Calu3 (cell line): ENCODE data around the gene WNT7B. TPM values are rescaled to one million over a fixed set of nuclear protein-coding genes. Genes with fewer than 3 reads are reported as not detected.

Experiments
- BruUV-seq: library from RNA; stranded (reverse); fragments of 400-500 nt; replicated peaks from 2 replicates; lab custom pipeline; 2021; lab: Mats Ljungman, UMichigan
- CTCF ChIA-PET: fragments of 300-600 bp; sonication (Branson Sonifier 250); formaldehyde crosslinking; loops from one replicate; lab custom pipeline; 2022; ENCODE audit warnings: antibody characterized with exemption; lab: Charles Lee
- DNase-seq: peaks from one replicate; pipeline ENCODE4 v3.0.0; 2022
- H3K27ac Mint-ChIP-seq: one replicate; pipeline ENCODE4 v1.8.0; 2022; ENCODE audit warnings: mixed read lengths; ENCODE audit not compliant: unreplicated experiment
- H3K27me3 Mint-ChIP-seq: one replicate; pipeline ENCODE4 v1.8.0; 2022; ENCODE audit warnings: mixed read lengths; ENCODE audit not compliant: unreplicated experiment
- H3K36me3 Mint-ChIP-seq: one replicate; pipeline ENCODE4 v1.8.0; 2022; ENCODE audit warnings: mild to moderate bottlenecking, moderate library complexity, mixed read lengths; ENCODE audit not compliant: insufficient read depth, unreplicated experiment
- H3K4me1 Mint-ChIP-seq: one replicate; pipeline ENCODE4 v1.8.0; 2022; ENCODE audit warnings: mild to moderate bottlenecking, low read depth, mixed read lengths; ENCODE audit not compliant: unreplicated experiment
- H3K4me3 Mint-ChIP-seq: one replicate; pipeline ENCODE4 v1.8.0; 2022; ENCODE audit warnings: mild to moderate bottlenecking, low read depth, moderate library complexity, mixed read lengths; ENCODE audit not compliant: unreplicated experiment
- H3K9me3 Mint-ChIP-seq: one replicate; pipeline ENCODE4 v1.8.0; 2022; ENCODE audit warnings: low read depth, mixed read lengths; ENCODE audit not compliant: unreplicated experiment
- CTCF ChIP-seq: fragments of 200-600 bp; IDR thresholded peaks from one replicate; pipeline ENCODE4 v1.8.0; 2022; ENCODE audit warnings: antibody characterized with exemption; ENCODE audit not compliant: unreplicated experiment
- intact Hi-C: fragments of 100-400 bp; cut with micrococcal nuclease; formaldehyde crosslinking; loops from one replicate; pipeline ENCODE4 v1.10.0; 2022; ENCODE audit not compliant: unreplicated experiment
- total RNA-seq: library from RNA; stranded (reverse); gene quantifications from 2 replicates; pipeline ENCODE4 v1.2.3, GENCODE V29; 2022

The WNT7B gene
- total RNA-seq, 1 experiment from 2014 or later: 100.0 TPM

- CTCF ChIA-PET: no interaction called here
- Mint-ChIP-seq H3K9me3 (no peaks in the 10 kb centered on the region), H3K27ac (no peak overlapping the region), H3K36me3 (peaks cover 39% of the 10 kb centered on the region), H3K27me3 (no peaks in the 10 kb centered on the region), H3K4me3 (no peak overlapping the region), H3K4me1 (peaks cover 11% of the 10 kb centered on the region)
- DNase-seq: no peak
- intact Hi-C loops: no loop called here
- TF ChIP-seq CTCF: no peak
- no TSS peak for BruUV-seq
Measured at GRCh38 chr22:46010207-46010867, 33.4 kb upstream of the WNT7B start.

GRCh38 chr22:46009730-46010129 lies 32.8 kb upstream of the WNT7B start:
- no peak overlapping the region for H3K27ac Mint-ChIP-seq
- H3K9me3 Mint-ChIP-seq: no peaks in the 10 kb centered on the region
- no peak for DNase-seq
- no peak overlapping the region for H3K4me3 Mint-ChIP-seq
- H3K27me3 Mint-ChIP-seq: no peaks in the 10 kb centered on the region
- CTCF ChIA-PET: no interaction called here
- peaks cover 33% of the 10 kb centered on the region for H3K36me3 Mint-ChIP-seq
- no TSS peak for BruUV-seq
- intact Hi-C loops: no loop called here
- H3K4me1 Mint-ChIP-seq: peaks cover 11% of the 10 kb centered on the region
- no peak for TF ChIP-seq CTCF

- Mint-ChIP-seq H3K9me3 (no peaks in the 10 kb centered on the region), H3K4me3 (no peak overlapping the region), H3K36me3 (peaks cover 26% of the 10 kb centered on the region), H3K27ac (no peak overlapping the region), H3K4me1 (peaks cover 11% of the 10 kb centered on the region), H3K27me3 (no peaks in the 10 kb centered on the region)
- intact Hi-C loops: no loop called here
- no peak for TF ChIP-seq CTCF
- BruUV-seq: no TSS peak
- no peak for DNase-seq
- CTCF ChIA-PET: interaction anchor here (0.7 kb wide), 1 partner anchor 55 kb away, joined by 3 read pairs; no protein-coding TSS in a partner anchor
Measured at GRCh38 chr22:46008836-46009596, 32.1 kb upstream of the WNT7B start.

GRCh38 chr22:46008291-46008690 lies 31.3 kb upstream of the WNT7B start:
- no TSS peak for BruUV-seq
- no peak for TF ChIP-seq CTCF
- intact Hi-C loops: no loop called here
- Mint-ChIP-seq H3K4me3 (no peak overlapping the region), H3K27me3 (no peaks in the 10 kb centered on the region), H3K4me1 (peaks cover 11% of the 10 kb centered on the region), H3K9me3 (no peaks in the 10 kb centered on the region), H3K36me3 (peaks cover 19% of the 10 kb centered on the region), H3K27ac (no peak overlapping the region)
- DNase-seq: no peak
- CTCF ChIA-PET: interaction anchor here (3.0 to 3.1 kb wide), 2 partner anchors 28 to 108 kb away, joined by 58 to 77 read pairs; no protein-coding TSS in a partner anchor
